K562 (cell line): ENCODE results near the gene IQSEC3. TPM values are rescaled to one million over a fixed set of nuclear protein-coding genes. Genes with fewer than 3 reads are reported as not detected.

Experiments used
- BCLAF1 ChIP-seq, 2 experiments: fragments of 450-650 bp in 1 of 2; IDR thresholded peaks; 2 replicates each; pipeline ENCODE4 v1.6.1; 2011 to 2017; ENCODE audit warnings: low read depth in 2 of 2, antibody characterized with exemption in 1 of 2, borderline replicate concordance in 1 of 2, low read length in 1 of 2, mild to moderate bottlenecking in 1 of 2, mixed read lengths in 1 of 2; ENCODE audit not compliant: control insufficient read depth in 1 of 2
- CBFA2T3 ChIP-seq: fragments of 450-650 bp; IDR thresholded peaks from 2 replicates; pipeline ENCODE4 v1.6.1; 2017
- CCNT2 ChIP-seq: IDR thresholded peaks from 2 replicates; pipeline ENCODE4 v1.6.1; 2011; ENCODE audit warnings: borderline replicate concordance, low read depth, mild to moderate bottlenecking, moderate library complexity, mixed read lengths, low read length; ENCODE audit not compliant: insufficient read length; ENCODE audit errors: extremely low read depth
- KLF16 ChIP-seq: IDR thresholded peaks from 2 replicates; pipeline ENCODE4 v1.6.1; 2016; ENCODE audit warnings: antibody characterized with exemption
- MECOM ChIP-seq: fragments of 250-450 bp; sonication (Bioruptor Pico); IDR thresholded peaks from 2 replicates; pipeline ENCODE4 v1.8.0; 2022; ENCODE audit warnings: inconsistent platforms
- MED1 ChIP-seq: sonication (generic); formaldehyde crosslinking; IDR thresholded peaks from 2 replicates; pipeline ENCODE4 v1.8.1; 2023; ENCODE audit warnings: missing genetic modification reagents, borderline replicate concordance
- NCOA6 ChIP-seq: fragments of 450-650 bp; IDR thresholded peaks from 2 replicates; pipeline ENCODE4 v1.6.1; 2017; ENCODE audit warnings: mild to moderate bottlenecking
- NUFIP1 ChIP-seq: fragments of 450-650 bp; IDR thresholded peaks from 2 replicates; pipeline ENCODE4 v1.6.1; 2018; ENCODE audit not compliant: partially characterized antibody
- SETDB1 ChIP-seq: IDR thresholded peaks from one replicate; pipeline ENCODE4 v1.6.1; 2012; ENCODE audit warnings: low read length, control low read depth, inconsistent platforms
- SMAD1 ChIP-seq: fragments of 150-350 bp; IDR thresholded peaks from 2 replicates; pipeline ENCODE4 v1.6.1; 2014; ENCODE audit warnings: low read length, low read depth; ENCODE audit not compliant: partially characterized antibody
- SMARCA4 ChIP-seq: fragments of 450-650 bp; IDR thresholded peaks from 2 replicates; pipeline ENCODE4 v1.6.1; 2016
- SMARCB1 ChIP-seq: IDR thresholded peaks from 2 replicates; pipeline ENCODE4 v1.6.1; 2011; ENCODE audit warnings: improper control_type of control experiment, low read depth; ENCODE audit not compliant: insufficient read length
- SMC3 ChIP-seq: conservative IDR thresholded peaks from 2 replicates; pipeline ENCODE4 v1.6.1; 2011; ENCODE audit warnings: low read depth, low read length, improper control_type of control experiment; ENCODE audit not compliant: insufficient read depth
- SNIP1 ChIP-seq: fragments of 450-650 bp; IDR thresholded peaks from 2 replicates; pipeline ENCODE4 v1.7.1; 2017; ENCODE audit warnings: low read depth, mild to moderate bottlenecking
- SPI1 ChIP-seq: IDR thresholded peaks from 2 replicates; pipeline ENCODE4 v1.6.1; 2011; ENCODE audit warnings: low read depth, low read length, control low read depth, borderline replicate concordance
- ZNF75A ChIP-seq: fragments of 450-650 bp; formaldehyde crosslinking; IDR thresholded peaks from 2 replicates; pipeline ENCODE4 v1.4.0; 2020; ENCODE audit warnings: mild to moderate bottlenecking
- polyA plus RNA-seq, 8 experiments: library from polyadenylated mRNA; depleted of rRNA in 4 of 8; stranded (reverse) in 5 of 8; unstranded in 3 of 8; fragments of >200 nt; fragmentation: Nextera tagmentation in 2 of 8; fragmentation: Illumina TruSeq in 1 of 8; extraction: Ambion mirVana in 2 of 8; extraction: Trizol in 1 of 8; gene quantifications; 2 replicates each; pipeline versions ENCODE4 v1.2.1 to v1.2.3, GENCODE V29; 2011 to 2014; ENCODE audit warnings: inconsistent platforms in 1 of 8, missing spikeins in 1 of 8
- total RNA-seq, 7 experiments: library from RNA; depleted of rRNA in 6 of 7; stranded (reverse); fragments of >200 nt in 6 of 7; fragmentation: Illumina TruSeq in 2 of 7; extraction: Trizol in 2 of 7; gene quantifications; 2 replicates each; pipeline versions ENCODE4 v1.2.1 to v1.2.3, GENCODE V29; 2011 to 2021; ENCODE audit warnings: low replicate concordance in 1 of 7
- TF ChIP-seq, protein P1 (sequence below): fragments of 250-450 bp; sonication (Bioruptor Pico); IDR thresholded peaks from 2 replicates; pipeline ENCODE4 v1.9.0; 2021; ENCODE audit warnings: mild to moderate bottlenecking, inconsistent platforms
- TF ChIP-seq, protein P2 (sequence below), 2 experiments: fragments of 250-450 bp in 1 of 2; fragments of 450-650 bp in 1 of 2; sonication (Bioruptor Pico) in 1 of 2; IDR thresholded peaks; 2 replicates each; pipeline versions ENCODE4 v1.6.1 to v1.8.0; 2016 to 2021; ENCODE audit warnings: mild to moderate bottlenecking in 2 of 2, moderate library complexity in 2 of 2, missing compliant biosample characterization in 1 of 2, missing genetic modification characterization in 1 of 2
- TF ChIP-seq, protein P3 (sequence below): fragments of 450-650 bp; IDR thresholded peaks from 2 replicates; pipeline ENCODE4 v1.6.1; 2018; ENCODE audit not compliant: partially characterized antibody

Gene IQSEC3
- total and polyA plus RNA-seq, 9 of the 15 experiments (the other 6 are each of a cell fraction or from before 2014, with no cell fraction given), result under 0.01 to 0.25 (median 0.08) TPM; not detected in 3

- TF ChIP-seq ZNF75A (CRISPR knock-in tag) (no peak), SMARCA4 (peak; percentile 58; the same call in 1 of the 2 replicates), NUFIP1 (no peak), KLF16 (peak; percentile 2; the same call in 1 of the 2 replicates), SMC3 (no peak), CCNT2 (no peak), SMARCB1 (peak; percentile 38), SNIP1 (no peak), SETDB1 (no peak), MED1 (CRISPR knock-in tag) (no peak), SMAD1 (no peak), MECOM (no peak), NCOA6 (no peak), CBFA2T3 (no peak), BCLAF1 (IDR thresholded peaks at IDR 0.05; ENCODE audit: borderline replicate concordance in 1 of 2, control insufficient read depth in 1 of 2, low read depth in 2 of 2, low read length in 1 of 2) (no peak), SPI1 (peak; percentile 100)
- TF ChIP-seq, protein P1, sequence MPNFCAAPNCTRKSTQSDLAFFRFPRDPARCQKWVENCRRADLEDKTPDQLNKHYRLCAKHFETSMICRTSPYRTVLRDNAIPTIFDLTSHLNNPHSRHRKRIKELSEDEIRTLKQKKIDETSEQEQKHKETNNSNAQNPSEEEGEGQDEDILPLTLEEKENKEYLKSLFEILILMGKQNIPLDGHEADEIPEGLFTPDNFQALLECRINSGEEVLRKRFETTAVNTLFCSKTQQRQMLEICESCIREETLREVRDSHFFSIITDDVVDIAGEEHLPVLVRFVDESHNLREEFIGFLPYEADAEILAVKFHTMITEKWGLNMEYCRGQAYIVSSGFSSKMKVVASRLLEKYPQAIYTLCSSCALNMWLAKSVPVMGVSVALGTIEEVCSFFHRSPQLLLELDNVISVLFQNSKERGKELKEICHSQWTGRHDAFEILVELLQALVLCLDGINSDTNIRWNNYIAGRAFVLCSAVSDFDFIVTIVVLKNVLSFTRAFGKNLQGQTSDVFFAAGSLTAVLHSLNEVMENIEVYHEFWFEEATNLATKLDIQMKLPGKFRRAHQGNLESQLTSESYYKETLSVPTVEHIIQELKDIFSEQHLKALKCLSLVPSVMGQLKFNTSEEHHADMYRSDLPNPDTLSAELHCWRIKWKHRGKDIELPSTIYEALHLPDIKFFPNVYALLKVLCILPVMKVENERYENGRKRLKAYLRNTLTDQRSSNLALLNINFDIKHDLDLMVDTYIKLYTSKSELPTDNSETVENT (CRISPR knock-in tag), result no peak
- TF ChIP-seq, protein P2, sequence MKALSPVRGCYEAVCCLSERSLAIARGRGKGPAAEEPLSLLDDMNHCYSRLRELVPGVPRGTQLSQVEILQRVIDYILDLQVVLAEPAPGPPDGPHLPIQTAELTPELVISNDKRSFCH (CRISPR knock-in tag; IDR thresholded peaks at IDR 0.05), result no peak
- TF ChIP-seq, protein P2 (tag; IDR thresholded peaks at IDR 0.05), result no peak
- TF ChIP-seq, protein P3, sequence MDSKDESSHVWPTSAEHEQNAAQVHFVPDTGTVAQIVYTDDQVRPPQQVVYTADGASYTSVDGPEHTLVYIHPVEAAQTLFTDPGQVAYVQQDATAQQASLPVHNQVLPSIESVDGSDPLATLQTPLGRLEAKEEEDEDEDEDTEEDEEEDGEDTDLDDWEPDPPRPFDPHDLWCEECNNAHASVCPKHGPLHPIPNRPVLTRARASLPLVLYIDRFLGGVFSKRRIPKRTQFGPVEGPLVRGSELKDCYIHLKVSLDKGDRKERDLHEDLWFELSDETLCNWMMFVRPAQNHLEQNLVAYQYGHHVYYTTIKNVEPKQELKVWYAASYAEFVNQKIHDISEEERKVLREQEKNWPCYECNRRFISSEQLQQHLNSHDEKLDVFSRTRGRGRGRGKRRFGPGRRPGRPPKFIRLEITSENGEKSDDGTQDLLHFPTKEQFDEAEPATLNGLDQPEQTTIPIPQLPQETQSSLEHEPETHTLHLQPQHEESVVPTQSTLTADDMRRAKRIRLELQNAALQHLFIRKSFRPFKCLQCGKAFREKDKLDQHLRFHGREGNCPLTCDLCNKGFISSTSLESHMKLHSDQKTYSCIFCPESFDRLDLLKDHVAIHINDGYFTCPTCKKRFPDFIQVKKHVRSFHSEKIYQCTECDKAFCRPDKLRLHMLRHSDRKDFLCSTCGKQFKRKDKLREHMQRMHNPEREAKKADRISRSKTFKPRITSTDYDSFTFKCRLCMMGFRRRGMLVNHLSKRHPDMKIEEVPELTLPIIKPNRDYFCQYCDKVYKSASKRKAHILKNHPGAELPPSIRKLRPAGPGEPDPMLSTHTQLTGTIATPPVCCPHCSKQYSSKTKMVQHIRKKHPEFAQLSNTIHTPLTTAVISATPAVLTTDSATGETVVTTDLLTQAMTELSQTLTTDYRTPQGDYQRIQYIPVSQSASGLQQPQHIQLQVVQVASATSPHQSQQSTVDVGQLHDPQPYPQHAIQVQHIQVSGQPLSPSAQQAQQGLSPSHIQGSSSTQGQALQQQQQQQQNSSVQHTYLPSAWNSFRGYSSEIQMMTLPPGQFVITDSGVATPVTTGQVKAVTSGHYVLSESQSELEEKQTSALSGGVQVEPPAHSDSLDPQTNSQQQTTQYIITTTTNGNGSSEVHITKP, result peak; percentile 90
Measured at GRCh38 chr12:56683-57346, 9.8 kb upstream of the IQSEC3 start (continued).
